ENCODE measurements around the gene SEMA7A.

The SEMA7A gene

DNA sequence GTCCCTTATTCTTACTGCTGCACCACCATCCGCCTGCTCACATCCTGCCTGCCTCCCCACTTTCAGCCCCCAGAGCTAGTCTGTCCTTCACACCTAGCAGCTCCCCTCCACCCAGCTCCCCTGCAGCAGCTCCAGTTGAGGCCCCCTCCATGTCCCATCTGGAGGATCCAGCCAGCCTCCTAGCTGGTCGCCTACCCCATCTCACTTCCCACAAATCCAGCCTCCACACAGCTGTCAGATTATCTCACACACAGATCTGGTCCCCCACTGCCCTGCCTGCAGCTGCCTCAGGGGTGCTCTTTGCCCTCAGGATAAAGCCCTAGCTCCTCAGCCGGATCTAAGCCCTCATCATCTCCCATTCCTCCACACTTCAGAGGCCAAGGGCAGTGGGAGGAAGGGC, 8.8 kb upstream of the SEMA7A start:
- Histone ChIP-seq H3K36me3 (ENCODE audit: insufficient read depth) (no peaks in the 10 kb centered on the region), H3K79me2 (ENCODE audit: insufficient read depth, low read depth) (no peaks in the 10 kb centered on the region), H4K20me1 (ENCODE audit: insufficient read depth) (no peaks in the 10 kb centered on the region), H3K4me2 (no peak overlapping the region), H2AFZ (ENCODE audit: low read depth) (no peak overlapping the region), H3K4me3 (IDR thresholded peaks at IDR 0.05; ENCODE audit: insufficient read depth, low read depth, low read length) (no peak overlapping the region), H3K27ac (no peak overlapping the region), H3K4me1 (ENCODE audit: low read depth, poor library complexity, severe bottlenecking) (no peaks in the 10 kb centered on the region), H3K9ac (no peak overlapping the region), H3K27me3 (ENCODE audit: insufficient read depth, low read depth) (no peaks in the 10 kb centered on the region)
- TF ChIP-seq, protein P1, sequence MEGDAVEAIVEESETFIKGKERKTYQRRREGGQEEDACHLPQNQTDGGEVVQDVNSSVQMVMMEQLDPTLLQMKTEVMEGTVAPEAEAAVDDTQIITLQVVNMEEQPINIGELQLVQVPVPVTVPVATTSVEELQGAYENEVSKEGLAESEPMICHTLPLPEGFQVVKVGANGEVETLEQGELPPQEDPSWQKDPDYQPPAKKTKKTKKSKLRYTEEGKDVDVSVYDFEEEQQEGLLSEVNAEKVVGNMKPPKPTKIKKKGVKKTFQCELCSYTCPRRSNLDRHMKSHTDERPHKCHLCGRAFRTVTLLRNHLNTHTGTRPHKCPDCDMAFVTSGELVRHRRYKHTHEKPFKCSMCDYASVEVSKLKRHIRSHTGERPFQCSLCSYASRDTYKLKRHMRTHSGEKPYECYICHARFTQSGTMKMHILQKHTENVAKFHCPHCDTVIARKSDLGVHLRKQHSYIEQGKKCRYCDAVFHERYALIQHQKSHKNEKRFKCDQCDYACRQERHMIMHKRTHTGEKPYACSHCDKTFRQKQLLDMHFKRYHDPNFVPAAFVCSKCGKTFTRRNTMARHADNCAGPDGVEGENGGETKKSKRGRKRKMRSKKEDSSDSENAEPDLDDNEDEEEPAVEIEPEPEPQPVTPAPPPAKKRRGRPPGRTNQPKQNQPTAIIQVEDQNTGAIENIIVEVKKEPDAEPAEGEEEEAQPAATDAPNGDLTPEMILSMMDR (conservative IDR thresholded peaks at IDR 0.05; ENCODE audit: low read depth, low read length) = no peak

- no peak overlapping the region for H2AFZ ChIP-seq (ENCODE audit: low read depth)
- H3K36me3 ChIP-seq (ENCODE audit: insufficient read depth) = no peaks in the 10 kb centered on the region
- no peak overlapping the region for H3K9ac ChIP-seq
- TF ChIP-seq, protein P1 (conservative IDR thresholded peaks at IDR 0.05; ENCODE audit: low read depth, low read length) = no peak
- no peaks in the 10 kb centered on the region for H3K4me1 ChIP-seq (ENCODE audit: low read depth, poor library complexity, severe bottlenecking)
- H3K79me2 ChIP-seq (ENCODE audit: insufficient read depth, low read depth) = no peaks in the 10 kb centered on the region
- no peak overlapping the region for H3K27ac ChIP-seq
- H3K27me3 ChIP-seq (ENCODE audit: insufficient read depth, low read depth) = no peaks in the 10 kb centered on the region
- no peaks in the 10 kb centered on the region for H4K20me1 ChIP-seq (ENCODE audit: insufficient read depth)
- no peak overlapping the region for H3K4me2 ChIP-seq
- H3K4me3 ChIP-seq (IDR thresholded peaks at IDR 0.05; ENCODE audit: insufficient read depth, low read depth, low read length) = no peak overlapping the region
Measured at GRCh38 chr15:74442063-74442462, 8.3 kb upstream of the SEMA7A start.

- Histone ChIP-seq H3K4me2 (no peak overlapping the region), H2AFZ (ENCODE audit: low read depth) (no peak overlapping the region), H3K27ac (no peak overlapping the region), H3K4me1 (ENCODE audit: low read depth, poor library complexity, severe bottlenecking) (no peaks in the 10 kb centered on the region), H3K79me2 (ENCODE audit: insufficient read depth, low read depth) (no peaks in the 10 kb centered on the region), H3K9ac (no peak overlapping the region), H3K4me3 (IDR thresholded peaks at IDR 0.05; ENCODE audit: insufficient read depth, low read depth, low read length) (no peak overlapping the region), H3K36me3 (ENCODE audit: insufficient read depth) (no peaks in the 10 kb centered on the region), H3K27me3 (ENCODE audit: insufficient read depth, low read depth) (no peaks in the 10 kb centered on the region), H4K20me1 (ENCODE audit: insufficient read depth) (no peaks in the 10 kb centered on the region)
- TF ChIP-seq, protein P1 (conservative IDR thresholded peaks at IDR 0.05; ENCODE audit: low read depth, low read length) = no peak
Measured at GRCh38 chr15:74441248-74441941, 7.6 kb upstream of the SEMA7A start.

- Histone ChIP-seq H3K4me3 (IDR thresholded peaks at IDR 0.05; ENCODE audit: insufficient read depth, low read depth, low read length) (no peak overlapping the region), H3K4me2 (no peak overlapping the region), H3K4me1 (ENCODE audit: low read depth, poor library complexity, severe bottlenecking) (peaks cover 3% of the 10 kb centered on the region), H4K20me1 (ENCODE audit: insufficient read depth) (no peaks in the 10 kb centered on the region), H3K79me2 (ENCODE audit: insufficient read depth, low read depth) (no peaks in the 10 kb centered on the region), H2AFZ (ENCODE audit: low read depth) (no peak overlapping the region), H3K27ac (no peak overlapping the region), H3K27me3 (ENCODE audit: insufficient read depth, low read depth) (no peaks in the 10 kb centered on the region), H3K9ac (no peak overlapping the region), H3K36me3 (ENCODE audit: insufficient read depth) (no peaks in the 10 kb centered on the region)
- TF ChIP-seq, protein P1 (conservative IDR thresholded peaks at IDR 0.05; ENCODE audit: low read depth, low read length) = peak; percentile 86
Measured at GRCh38 chr15:74438721-74439316, 5.1 kb upstream of the SEMA7A start.
